HG03280 (cell line): ENCODE data around the gene WDR33.

ENCODE experiments used
- ATAC-seq: cut with Tn5 transposase; IDR thresholded peaks from one replicate; pipeline ENCODE4 v1.9.1; 2021; ENCODE audit warnings: mild to moderate bottlenecking, moderate library complexity; ENCODE audit not compliant: unreplicated experiment

The WDR33 gene

DNA sequence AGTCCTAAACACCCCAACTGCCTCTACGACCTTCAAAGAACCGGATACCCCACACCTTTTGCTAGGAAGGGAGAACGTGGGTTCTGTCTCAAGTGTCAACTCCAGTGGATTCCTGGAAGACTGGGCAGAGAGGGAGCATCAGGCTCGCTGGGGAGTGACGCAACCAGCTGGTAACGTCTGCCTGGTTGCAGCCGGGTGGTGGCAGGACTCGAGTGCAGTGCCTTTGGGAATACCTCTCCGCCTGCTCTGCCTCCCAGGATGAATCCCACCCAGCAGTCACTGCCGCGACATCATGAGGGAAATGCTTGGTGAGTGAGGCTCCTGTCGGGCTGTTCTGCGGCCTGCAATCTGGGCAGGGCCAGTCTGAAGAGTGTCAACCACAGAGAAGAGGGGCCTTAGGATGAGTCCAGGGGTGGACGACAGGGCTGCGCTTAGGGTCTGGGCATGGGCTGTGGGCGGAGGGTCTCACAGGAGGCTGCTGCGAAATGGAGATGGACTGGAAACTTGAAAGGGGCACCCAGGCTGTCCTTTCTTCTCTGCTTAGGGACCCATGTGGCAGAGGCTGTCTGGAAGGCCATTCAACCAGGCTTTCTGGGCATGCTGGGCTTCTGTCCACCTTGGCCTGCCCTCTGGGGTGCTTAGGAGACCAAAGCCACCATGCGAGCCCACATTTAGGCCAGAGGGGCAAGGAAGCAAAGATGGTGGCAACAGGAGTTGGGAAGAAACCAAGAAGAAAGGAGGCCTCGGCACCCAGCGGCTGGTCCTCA, 152.1 kb downstream of the WDR33 start:
- no peak for ATAC-seq

DNA sequence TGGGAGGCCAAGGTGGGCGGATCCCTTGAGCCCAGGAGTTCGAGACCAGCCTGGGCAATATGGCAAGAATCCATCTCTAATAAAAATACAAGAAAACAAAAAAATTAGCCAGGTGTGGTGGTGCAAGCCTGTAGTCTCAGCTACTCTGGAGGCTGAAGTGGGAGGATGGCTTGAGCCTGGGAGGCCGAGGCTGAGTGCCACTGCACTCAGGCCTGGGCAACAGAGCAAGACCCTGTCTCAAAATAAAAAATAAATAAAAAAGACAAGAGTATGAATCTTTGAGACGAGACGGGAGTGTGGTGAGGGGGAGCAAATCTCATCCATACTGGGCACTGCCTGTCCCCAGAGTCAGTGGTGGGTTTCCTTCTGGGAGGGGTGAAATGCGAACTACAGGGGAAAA, 152.8 kb downstream of the WDR33 start:
- no peak for ATAC-seq

DNA sequence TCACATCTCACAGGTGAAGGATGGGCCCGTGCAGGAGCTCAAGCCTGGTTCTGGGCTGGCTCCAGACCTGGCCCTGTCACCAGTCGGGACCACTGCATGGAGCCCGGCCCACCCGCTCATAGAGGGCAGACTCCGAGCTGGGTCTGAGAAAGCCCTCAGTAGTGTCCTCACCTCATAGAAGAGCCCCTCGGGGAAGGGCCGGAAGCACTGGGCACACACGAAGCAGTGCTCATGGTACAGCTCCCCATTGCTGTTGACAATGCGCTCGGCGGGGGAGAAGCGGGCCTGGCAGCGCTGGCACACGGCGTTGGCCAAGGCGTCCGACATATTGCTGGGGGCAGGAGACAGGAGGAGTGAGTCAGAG, 153.8 kb downstream of the WDR33 start:
- no peak for ATAC-seq

DNA sequence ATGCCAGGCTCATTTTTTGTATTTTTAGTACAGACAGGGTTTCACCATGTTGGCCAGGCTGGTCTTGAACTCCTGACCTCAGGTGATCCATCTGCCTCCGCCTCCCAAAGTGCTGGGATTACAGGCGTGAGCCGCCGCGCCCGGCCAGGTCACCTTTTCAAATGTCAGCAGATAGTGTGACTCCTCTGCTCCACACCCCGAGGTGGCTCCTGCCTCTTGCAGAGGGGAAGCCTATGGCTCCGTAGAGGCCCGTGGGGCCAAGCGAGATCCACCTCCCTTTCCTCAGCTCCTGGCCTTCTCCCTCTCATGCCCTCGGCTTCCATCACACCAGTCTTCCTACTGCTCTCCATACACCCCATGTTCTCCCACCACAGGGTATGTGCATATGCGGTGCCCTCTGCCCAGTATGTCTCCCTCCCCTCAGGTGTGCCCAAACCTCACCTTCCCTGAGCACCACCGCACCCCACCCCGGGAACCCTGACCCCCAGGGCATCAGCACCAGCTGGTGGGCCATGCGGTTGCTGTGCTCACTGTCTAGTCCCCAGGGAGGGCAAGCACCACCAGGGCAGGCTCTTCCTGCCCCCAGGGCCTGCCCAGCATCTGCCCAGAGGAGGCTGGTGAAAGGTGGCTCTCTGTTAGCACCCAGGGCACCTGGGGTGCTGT, 154.3 kb downstream of the WDR33 start:
- no peak for ATAC-seq

DNA sequence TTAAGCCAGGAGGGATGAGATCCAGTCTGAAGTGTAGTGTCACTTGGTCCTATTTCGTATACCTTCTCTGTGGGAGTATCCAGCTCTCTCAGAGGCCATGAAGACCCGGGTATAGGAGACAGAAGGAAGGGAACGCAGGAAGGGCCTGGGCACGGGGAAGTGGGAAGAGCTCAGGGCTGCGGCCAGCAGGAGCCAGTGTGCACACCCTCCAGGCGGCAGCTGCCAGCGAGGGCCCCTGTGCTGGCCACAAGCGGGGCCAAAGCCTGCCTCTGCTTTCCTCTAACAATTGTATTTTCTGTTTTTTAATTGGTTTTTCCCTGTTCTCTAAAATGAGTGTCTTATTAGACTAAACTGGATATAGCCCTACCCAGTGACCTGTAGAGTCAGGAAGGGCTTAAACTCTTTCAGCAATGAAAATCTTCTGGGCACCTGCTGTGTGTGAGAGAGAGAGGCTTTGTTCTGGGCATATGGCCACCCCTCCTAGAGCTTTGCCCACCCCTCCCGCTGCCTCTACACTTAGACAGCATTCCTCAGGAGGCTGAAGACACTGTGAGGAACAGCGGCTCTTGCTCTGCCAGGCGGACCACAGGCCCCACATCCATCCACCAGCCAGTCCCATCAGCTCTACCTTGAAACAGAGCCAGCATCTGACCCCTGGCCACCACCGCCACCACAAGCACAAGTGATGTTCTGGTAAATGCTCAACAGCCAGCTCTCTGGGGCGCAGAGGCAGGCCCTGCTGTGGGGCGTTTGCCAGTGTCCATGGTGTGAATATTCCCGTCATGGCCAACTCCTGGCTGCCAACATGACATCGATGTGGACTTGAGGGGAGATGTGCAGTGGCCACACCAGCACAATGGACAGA, 155.5 kb downstream of the WDR33 start:
- ATAC-seq: no peak

DNA sequence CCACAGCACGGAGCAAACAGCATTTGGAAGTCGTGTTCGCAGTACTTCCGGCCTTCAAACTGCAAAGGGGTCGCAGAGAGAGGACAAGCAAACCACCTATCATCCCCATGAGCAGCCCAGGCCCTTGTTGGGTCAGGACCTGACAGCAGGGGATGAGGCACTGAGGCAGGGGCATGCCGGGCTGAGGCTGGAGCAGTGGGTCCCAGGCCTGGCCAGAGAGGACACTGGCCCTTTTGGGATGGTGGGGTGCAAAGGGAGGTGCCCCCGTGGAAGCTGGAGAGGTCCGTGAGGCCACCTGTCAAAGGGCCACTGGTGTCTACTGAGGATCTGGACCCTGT, 156.2 kb downstream of the WDR33 start:
- no peak for ATAC-seq

DNA sequence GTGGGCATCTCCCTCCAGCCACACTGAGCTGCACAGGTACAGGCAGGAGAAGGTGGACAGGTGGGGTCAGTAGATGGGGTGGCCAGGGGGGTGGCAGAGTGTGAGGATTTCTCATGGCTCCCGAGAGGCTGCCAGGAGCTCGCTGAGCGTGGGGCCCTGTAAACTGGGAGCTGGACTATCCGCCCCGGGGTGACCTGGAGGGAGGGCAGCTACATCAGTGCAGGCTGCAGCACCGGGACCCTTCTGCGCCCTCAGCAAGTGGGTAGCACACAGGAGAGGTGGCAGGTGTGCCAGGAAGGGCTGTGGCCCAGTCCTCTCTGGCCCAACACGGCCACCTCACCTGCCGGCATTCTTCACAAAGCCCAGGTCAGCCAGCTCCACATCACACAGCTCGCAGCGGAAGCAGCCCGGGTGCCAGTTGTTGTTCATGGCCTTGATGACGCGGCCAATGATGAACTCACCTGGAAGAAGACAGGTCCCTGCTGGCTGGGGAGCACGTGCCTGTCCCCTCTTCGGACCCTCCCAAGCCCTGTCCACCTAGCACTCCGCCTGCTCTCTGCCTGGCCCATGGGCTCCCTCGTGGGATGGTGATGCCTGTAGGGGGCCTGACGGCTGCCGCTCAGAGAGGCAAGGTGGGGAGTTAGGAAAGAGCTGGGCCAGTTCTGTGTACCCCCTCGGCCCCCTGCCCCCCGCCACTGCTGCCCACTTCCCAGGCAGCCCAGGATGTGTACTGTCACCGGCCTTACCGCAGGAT, 156.7 kb downstream of the WDR33 start:
- no peak for ATAC-seq

DNA sequence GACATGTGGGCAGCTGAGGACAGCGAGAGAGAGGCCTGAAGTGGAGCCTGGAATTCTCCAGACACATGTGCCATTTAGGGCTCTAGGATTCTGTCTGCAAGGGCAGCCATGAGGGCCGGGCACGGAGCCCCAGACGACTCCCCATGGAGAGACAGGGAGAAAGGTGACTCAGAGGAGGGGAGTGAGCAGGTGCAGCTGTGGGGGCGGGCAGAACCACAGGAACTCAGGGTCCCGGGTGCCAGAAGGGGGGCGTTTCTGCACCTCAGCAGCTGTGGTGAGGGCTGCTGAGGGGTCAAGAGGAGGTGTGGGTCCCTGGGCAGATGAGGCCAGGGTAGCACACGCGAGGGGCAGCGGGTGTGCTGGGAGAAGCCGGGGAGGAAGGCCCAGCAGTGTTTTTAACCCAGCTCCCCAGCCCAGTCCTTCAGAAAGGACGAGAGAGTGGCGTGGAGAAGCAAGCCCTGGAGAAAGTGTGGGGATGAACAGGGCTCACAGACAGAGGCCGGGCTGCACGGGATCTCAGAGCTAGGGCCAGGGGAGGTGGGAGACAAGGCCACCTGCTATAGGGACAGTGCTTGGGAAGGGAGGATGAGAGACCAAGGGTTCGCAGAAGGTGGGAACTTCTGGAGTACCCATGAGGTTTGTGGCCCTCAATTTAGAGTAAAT, 157.4 kb downstream of the WDR33 start:
- no peak for ATAC-seq

DNA sequence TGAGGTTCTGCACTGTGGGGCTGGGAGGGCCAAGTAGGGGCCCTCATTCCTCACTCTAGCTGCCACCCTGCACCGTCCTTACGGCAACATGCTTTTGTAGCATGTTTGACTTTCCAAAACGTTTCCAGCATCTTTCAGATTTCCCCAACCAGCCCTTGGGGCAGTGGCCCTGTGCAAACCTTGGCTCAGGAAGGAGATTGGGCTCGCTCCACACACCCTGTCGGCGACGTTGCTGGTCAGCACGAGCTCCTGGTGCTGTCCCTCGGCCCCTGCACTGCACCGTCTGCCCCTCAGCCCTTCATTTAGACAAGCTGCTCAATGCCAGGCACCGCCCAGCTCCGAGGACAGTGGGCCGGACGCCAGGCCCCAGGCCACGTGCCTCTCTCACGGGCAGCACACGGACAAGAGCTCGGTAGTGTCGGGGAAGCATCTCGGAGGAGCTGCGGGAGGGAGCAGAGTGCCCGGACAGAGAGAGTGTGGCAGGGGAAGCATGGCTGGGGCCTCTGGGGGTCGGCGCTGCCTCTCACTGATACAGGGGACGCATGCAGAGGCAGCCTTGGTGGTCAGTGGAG, 158.1 kb downstream of the WDR33 start:
- ATAC-seq: no peak

DNA sequence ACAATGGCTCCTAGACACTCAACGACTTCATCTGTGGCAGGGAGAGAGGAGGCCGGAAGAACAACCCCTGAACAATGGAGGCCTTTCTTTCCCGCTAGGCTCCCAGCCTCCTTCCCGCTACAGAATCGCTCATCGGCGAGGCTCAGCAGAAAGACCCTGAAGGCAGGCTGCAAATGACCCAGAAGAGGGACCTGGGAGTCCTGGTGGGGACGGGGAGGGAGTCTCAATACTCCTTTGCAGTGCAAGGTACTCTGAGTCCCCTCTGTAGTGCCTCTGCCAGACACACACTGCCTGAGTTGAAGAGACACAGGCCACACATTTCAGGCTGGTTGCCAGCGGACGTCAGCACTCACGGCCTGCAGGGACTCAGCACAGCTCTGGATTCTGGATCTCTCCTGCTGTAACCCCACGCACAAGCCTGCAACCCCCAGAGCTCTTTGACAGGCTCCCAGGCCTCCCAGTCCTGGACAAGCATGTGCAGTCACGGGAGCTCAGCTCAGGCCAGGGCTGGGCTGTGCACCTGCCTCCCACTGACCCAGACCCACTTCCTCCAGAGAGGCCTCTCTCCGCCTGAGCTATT, 158.9 kb downstream of the WDR33 start:
- no peak for ATAC-seq

DNA sequence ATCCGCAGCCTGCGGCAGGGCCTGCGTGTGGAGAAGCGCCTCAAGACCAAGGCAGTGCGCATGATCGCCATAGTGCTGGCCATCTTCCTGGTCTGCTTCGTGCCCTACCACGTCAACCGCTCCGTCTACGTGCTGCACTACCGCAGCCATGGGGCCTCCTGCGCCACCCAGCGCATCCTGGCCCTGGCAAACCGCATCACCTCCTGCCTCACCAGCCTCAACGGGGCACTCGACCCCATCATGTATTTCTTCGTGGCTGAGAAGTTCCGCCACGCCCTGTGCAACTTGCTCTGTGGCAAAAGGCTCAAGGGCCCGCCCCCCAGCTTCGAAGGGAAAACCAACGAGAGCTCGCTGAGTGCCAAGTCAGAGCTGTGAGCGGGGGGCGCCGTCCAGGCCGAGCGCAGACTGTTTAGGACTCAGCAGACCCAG, 159.6 kb downstream of the WDR33 start:
- ATAC-seq: no peak
